Lung (tissue), 12 donors: ENCODE measurements around the gene CLK3. TPM values are rescaled to one million over a fixed set of nuclear protein-coding genes. Genes with fewer than 3 reads are reported as not detected.
"Not testable (repeated sequence)": the region's sequence is repeated elsewhere in the genome, so short reads cannot be mapped to it uniquely, and the experiment has no call there.

Experiments
- ATAC-seq: fragments of 200-7000 bp; cut with Tn5 transposase; one replicate; pipeline ENCODE4 v1.9.1; 2020; ENCODE audit warnings: moderate number of reproducible peaks; ENCODE audit not compliant: insufficient read depth, low FRiP score
- DNase-seq, 3 donors: peaks; one replicate each; pipeline ENCODE4 v3.0.0-alpha.2; 2013 to 2017
- H3K27ac ChIP-seq, 2 donors: one replicate each; pipeline ENCODE4 v1.5.1; 2013; ENCODE audit warnings: mild to moderate bottlenecking in 2 of 2, moderate library complexity in 2 of 2, control low read depth in 1 of 2, inconsistent platforms in 1 of 2, low read depth in 1 of 2, low read length in 1 of 2
- H3K27me3 ChIP-seq, 3 donors: one replicate each; pipeline ENCODE4 v1.5.1; 2013; ENCODE audit warnings: low read length in 2 of 3; ENCODE audit not compliant: control insufficient read depth in 3 of 3, insufficient read depth in 3 of 3
- H3K36me3 ChIP-seq, 4 donors: one replicate each; pipeline ENCODE4 v1.5.1; 2013; ENCODE audit warnings: low read length in 4 of 4, mild to moderate bottlenecking in 1 of 4, moderate library complexity in 1 of 4; ENCODE audit not compliant: control insufficient read depth in 4 of 4, insufficient read depth in 4 of 4
- H3K4me1 ChIP-seq, 5 donors: one replicate each; pipeline ENCODE4 v1.5.1; 2013; ENCODE audit warnings: low read length in 5 of 5, mild to moderate bottlenecking in 2 of 5, moderate library complexity in 1 of 5; ENCODE audit not compliant: control insufficient read depth in 5 of 5, insufficient read depth in 5 of 5
- H3K4me3 ChIP-seq: one replicate; pipeline ENCODE4 v1.5.1; 2013; ENCODE audit warnings: mild to moderate bottlenecking, control low read depth, moderate library complexity
- H3K9ac ChIP-seq, 2 donors: one replicate each; pipeline ENCODE4 v1.5.1; 2013; ENCODE audit warnings: low read length in 2 of 2, control low read depth in 1 of 2; ENCODE audit not compliant: insufficient read depth in 1 of 2
- H3K9me3 ChIP-seq, 4 donors: one replicate each; pipeline ENCODE4 v1.5.1; 2013; ENCODE audit warnings: low read length in 3 of 4, mild to moderate bottlenecking in 1 of 4, moderate library complexity in 1 of 4; ENCODE audit not compliant: control insufficient read depth in 4 of 4, insufficient read depth in 3 of 4
- WGBS, 2 donors: extraction: QIAGEN DNeasy Blood & Tissue Kit; methylation state at CpG; one replicate each; pipeline ENCODE4 v1.1.7; 2013; 5-methylcytosine and 5-hydroxymethylcytosine counted together
- polyA plus RNA-seq, 2 donors: library from polyadenylated mRNA; stranded (reverse); fragments of 200-250 nt; gene quantifications; one replicate each; pipeline ENCODE4 v1.2.1, GENCODE V29; 2013
- total RNA-seq, 2 donors: library from RNA; depleted of rRNA in 1 of 2; stranded (reverse); fragments of >200 nt in 1 of 2; gene quantifications; one replicate each; pipeline ENCODE4 v1.2.1, GENCODE V29; 2014 to 2021
- TF ChIP-seq, protein P1 (sequence below): IDR thresholded peaks from 2 replicates; pipeline ENCODE4 v1.5.1; 2012; ENCODE audit warnings: mild to moderate bottlenecking; ENCODE audit errors: control extremely low read depth, extremely low read depth
- donor health status: control.
- donor health status: control.
- donor health status: Bipolar disorder and iron deficiency.
- donor health status: healthy.
- donor health status: DM: yes; HTN: yes; CAD: no.

The CLK3 gene
- total and polyA plus RNA-seq, 4 donors, result 56.1 to 70.4 (median 64.6) TPM

DNA sequence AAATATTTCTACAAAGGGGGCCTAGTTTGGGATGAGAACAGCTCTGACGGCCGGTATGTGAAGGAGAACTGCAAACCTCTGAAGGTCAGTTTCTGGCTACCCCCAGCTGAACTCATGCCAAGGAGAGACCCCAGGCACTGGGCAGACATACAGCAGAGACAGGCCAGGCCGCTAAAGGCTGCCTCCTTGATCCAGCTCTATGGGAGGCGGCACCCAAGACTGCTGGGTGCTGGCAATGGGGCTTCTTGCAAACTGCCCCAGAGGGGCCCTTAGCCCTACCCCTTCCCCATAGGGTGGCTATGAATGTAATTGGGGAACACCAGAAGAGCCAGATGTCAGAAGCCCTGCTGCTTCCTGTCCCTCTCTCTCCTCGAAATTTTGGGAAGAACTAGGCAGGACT, 13.3 kb downstream of the CLK3 start:
- no peak for DNase-seq
- no peaks in the 10 kb centered on the region for H3K4me1 ChIP-seq
- 45 to 61% methylated on average over 5 of the region's 5 CpGs for WGBS, 2 donors
- TF ChIP-seq, protein P1, sequence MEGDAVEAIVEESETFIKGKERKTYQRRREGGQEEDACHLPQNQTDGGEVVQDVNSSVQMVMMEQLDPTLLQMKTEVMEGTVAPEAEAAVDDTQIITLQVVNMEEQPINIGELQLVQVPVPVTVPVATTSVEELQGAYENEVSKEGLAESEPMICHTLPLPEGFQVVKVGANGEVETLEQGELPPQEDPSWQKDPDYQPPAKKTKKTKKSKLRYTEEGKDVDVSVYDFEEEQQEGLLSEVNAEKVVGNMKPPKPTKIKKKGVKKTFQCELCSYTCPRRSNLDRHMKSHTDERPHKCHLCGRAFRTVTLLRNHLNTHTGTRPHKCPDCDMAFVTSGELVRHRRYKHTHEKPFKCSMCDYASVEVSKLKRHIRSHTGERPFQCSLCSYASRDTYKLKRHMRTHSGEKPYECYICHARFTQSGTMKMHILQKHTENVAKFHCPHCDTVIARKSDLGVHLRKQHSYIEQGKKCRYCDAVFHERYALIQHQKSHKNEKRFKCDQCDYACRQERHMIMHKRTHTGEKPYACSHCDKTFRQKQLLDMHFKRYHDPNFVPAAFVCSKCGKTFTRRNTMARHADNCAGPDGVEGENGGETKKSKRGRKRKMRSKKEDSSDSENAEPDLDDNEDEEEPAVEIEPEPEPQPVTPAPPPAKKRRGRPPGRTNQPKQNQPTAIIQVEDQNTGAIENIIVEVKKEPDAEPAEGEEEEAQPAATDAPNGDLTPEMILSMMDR, result no peak
- H3K27ac ChIP-seq, result no peak overlapping the region
- H3K9me3 ChIP-seq, result no peaks in the 10 kb centered on the region
- H3K27me3 ChIP-seq, result no peaks in the 10 kb centered on the region
- peaks cover 29 to 84% (median 57%) of the 10 kb centered on the region in 4 donors for H3K36me3 ChIP-seq
- no peak overlapping the region for H3K4me3 ChIP-seq
- H3K9ac ChIP-seq, result no peak overlapping the region
- ATAC-seq, result no peak

DNA sequence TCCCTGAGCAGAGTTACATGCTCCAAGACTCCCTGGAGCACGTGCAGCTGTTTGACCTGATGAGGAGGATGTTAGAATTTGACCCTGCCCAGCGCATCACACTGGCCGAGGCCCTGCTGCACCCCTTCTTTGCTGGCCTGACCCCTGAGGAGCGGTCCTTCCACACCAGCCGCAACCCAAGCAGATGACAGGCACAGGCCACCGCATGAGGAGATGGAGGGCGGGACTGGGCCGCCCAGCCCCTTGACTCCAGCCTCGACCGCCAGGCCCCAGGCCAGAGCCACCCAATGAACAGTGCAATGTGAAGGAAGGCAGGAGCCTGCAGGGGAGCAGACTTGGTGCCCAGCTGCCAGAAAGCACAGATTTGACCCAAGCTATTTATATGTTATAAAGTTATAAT, 14.1 kb downstream of the CLK3 start:
- H3K9ac ChIP-seq, H3K4me1 ChIP-seq, H3K27ac ChIP-seq, ATAC-seq, DNase-seq, H3K27me3 ChIP-seq, H3K4me3 ChIP-seq, H3K9me3 ChIP-seq: not testable (repeated sequence)
- peaks cover 25 to 79% (median 57%) of the 10 kb centered on the region in 4 donors for H3K36me3 ChIP-seq
- 86 to 90% methylated on average over 9 to 10 of the region's 10 CpGs for WGBS, 2 donors

DNA sequence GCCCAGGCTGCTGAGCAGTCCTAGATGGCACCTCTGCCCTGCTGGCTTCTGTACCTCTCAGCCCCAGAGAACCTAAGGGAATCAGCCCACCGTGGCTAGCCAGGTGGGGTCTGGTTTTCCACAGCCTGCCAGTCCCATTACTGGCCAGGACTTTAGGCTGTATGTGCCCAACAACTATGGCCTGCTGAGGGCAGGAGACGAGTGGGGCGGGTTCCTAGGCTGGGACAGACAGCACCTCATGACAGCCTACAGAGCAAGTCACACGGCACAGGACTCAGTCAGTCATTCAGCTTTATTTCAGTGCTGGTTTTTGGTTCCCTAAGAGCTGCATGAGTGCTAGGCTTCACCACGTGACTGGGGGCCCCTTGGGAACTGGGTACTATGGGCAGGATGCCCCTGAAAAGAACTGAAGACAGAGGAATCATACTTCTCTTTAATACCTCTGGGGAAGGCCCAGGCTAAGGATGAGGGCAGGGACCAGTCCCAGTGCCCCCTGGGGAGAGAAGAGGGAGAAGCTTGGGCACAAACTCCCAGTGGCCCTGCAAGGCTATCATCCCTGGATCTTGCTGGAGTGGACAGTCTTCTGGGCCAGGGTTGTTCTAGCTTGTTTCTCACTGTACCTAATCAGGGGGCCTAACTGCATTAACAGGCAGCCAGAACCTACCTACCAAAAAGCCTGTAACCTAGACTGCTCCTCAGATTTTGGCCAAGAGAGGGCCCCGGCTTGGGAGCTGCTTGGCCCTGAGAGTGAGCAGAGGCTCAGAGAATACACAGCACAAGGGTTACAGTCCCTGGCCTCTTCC, 14.8 kb downstream of the CLK3 start:
- DNase-seq (no peak), ATAC-seq (no peak)
- Histone ChIP-seq H3K9ac (no peak overlapping the region), H3K4me3 (no peak overlapping the region), H3K27ac (no peak overlapping the region), H3K9me3 (no peaks in the 10 kb centered on the region), H3K27me3 (no peaks in the 10 kb centered on the region), H3K4me1 (no peaks in the 10 kb centered on the region), H3K36me3 (peaks cover 23 to 75% (median 57%) of the 10 kb centered on the region in 4 donors)
- WGBS, 2 donors, result 84 to 89% methylated on average over 6 of the region's 6 CpGs
- TF ChIP-seq, protein P1, result no peak

DNA sequence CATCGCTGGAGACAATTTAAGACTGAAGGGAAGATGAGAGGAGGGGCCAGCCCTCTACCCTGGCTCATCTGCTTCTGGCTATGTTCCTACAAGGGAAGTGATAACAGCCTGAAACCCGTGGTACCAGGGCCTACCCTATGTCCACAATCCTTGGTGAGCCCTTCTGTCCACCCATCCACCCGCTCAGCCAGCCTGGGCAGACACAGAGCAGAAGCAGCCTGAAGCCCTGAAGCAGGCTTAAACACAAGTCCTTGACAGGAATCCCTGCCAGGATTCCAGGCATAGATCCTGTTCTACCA, 15.4 kb downstream of the CLK3 start:
- no peak overlapping the region for H3K9ac ChIP-seq
- ATAC-seq (no peak), DNase-seq (no peak)
- 78 to 84% methylated on average over 3 of the region's 3 CpGs for WGBS, 2 donors
- TF ChIP-seq, protein P1, result no peak
- no peak overlapping the region for H3K4me3 ChIP-seq
- H3K9me3 ChIP-seq, result no peaks in the 10 kb centered on the region
- no peaks in the 10 kb centered on the region for H3K27me3 ChIP-seq
- H3K4me1 ChIP-seq, result peaks cover 0 to 3% (median 0%) of the 10 kb centered on the region in 5 donors
- H3K36me3 ChIP-seq, result peaks cover 19 to 75% (median 60%) of the 10 kb centered on the region in 4 donors
- H3K27ac ChIP-seq, result no peak overlapping the region
